Measurements from ENCODE around the gene GPR35.

GPR35 gene

DNA sequence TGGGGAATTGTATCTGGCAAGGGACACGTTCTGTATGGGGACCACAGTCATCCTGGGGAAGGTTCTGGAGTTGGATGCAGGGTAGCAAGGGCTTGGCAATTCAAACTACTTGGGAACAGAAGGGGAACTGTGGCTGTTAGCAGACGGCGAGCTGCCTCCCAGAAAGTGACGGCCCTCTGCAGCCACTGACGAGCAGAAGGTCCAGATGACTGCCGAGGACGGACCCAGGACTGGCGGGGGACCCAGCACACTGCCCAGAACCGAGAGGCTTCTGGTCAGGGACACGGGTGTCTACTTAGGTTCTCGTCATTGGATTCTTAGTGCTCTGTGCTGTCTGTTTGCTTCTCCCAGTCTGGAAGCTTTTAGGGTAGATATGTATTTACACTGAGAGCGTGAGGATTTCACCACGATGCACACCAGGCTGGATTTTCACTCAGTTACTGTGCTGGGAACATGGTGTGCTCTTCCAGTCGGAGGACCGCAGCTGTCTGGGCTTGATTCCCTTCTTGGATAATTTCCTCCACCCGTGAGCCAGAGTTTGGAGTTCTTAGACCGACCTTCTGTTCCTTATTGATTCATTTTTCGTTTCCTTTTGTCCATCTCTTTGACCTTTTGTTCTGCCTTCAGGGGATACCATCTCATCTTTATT is 13.4 kb downstream of the GPR35 start:
- no peak for DNase-seq (ENCODE audit: extremely low read depth, insufficient read length)
- Histone ChIP-seq H3K4me3 (replicated peaks; ENCODE audit: low read depth, low read length) (no peak overlapping the region), H3K27me3 (replicated peaks; ENCODE audit: control insufficient read depth, insufficient read depth, low read length) (no peaks in the 10 kb centered on the region), H3K36me3 (ENCODE audit: control insufficient read depth, insufficient read depth, low read length) (no peaks in the 10 kb centered on the region)
- TF ChIP-seq, protein P1, sequence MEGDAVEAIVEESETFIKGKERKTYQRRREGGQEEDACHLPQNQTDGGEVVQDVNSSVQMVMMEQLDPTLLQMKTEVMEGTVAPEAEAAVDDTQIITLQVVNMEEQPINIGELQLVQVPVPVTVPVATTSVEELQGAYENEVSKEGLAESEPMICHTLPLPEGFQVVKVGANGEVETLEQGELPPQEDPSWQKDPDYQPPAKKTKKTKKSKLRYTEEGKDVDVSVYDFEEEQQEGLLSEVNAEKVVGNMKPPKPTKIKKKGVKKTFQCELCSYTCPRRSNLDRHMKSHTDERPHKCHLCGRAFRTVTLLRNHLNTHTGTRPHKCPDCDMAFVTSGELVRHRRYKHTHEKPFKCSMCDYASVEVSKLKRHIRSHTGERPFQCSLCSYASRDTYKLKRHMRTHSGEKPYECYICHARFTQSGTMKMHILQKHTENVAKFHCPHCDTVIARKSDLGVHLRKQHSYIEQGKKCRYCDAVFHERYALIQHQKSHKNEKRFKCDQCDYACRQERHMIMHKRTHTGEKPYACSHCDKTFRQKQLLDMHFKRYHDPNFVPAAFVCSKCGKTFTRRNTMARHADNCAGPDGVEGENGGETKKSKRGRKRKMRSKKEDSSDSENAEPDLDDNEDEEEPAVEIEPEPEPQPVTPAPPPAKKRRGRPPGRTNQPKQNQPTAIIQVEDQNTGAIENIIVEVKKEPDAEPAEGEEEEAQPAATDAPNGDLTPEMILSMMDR (IDR thresholded peaks at IDR 0.05; ENCODE audit: insufficient read depth, low read length, poor library complexity, severe bottlenecking): no peak

GRCh38 chr2:240639566-240639965 is 14.3 kb downstream of the GPR35 start:
- DNase-seq (ENCODE audit: extremely low read depth, insufficient read length): no peak
- TF ChIP-seq, protein P1 (IDR thresholded peaks at IDR 0.05; ENCODE audit: insufficient read depth, low read length, poor library complexity, severe bottlenecking): no peak
- H3K4me3 ChIP-seq (replicated peaks; ENCODE audit: low read depth, low read length): no peak overlapping the region
- no peaks in the 10 kb centered on the region for H3K27me3 ChIP-seq (replicated peaks; ENCODE audit: control insufficient read depth, insufficient read depth, low read length)
- no peaks in the 10 kb centered on the region for H3K36me3 ChIP-seq (ENCODE audit: control insufficient read depth, insufficient read depth, low read length)

DNA sequence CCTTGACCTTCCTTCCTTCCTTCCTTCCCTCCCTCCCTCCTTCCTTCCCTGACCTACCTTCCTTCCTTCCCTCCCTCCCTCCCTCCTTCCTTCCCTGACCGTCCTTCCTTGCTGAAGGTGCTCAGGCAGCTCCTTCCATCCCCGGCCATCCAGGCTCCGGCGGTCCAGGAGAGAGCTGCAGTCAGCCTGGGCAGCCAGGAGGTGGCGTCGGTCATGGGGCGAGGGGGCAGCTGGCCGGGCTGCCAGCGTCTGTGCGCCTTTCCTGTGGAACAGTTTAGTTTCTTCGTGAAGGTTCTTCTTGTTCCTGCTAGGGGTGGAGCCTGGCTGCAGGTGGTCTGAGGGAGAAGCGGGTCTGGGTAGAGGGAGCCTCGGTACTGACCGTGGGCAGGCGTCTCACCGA is 15.7 kb downstream of the GPR35 start:
- Histone ChIP-seq H3K36me3 (ENCODE audit: control insufficient read depth, insufficient read depth, low read length) (no peaks in the 10 kb centered on the region), H3K27me3 (replicated peaks; ENCODE audit: control insufficient read depth, insufficient read depth, low read length) (no peaks in the 10 kb centered on the region), H3K4me3 (replicated peaks; ENCODE audit: low read depth, low read length) (no peak overlapping the region)
- TF ChIP-seq, protein P1 (IDR thresholded peaks at IDR 0.05; ENCODE audit: insufficient read depth, low read length, poor library complexity, severe bottlenecking): no peak
- DNase-seq (ENCODE audit: extremely low read depth, insufficient read length): no peak

- Histone ChIP-seq H3K27me3 (replicated peaks; ENCODE audit: control insufficient read depth, insufficient read depth, low read length) (no peaks in the 10 kb centered on the region), H3K4me3 (replicated peaks; ENCODE audit: low read depth, low read length) (no peak overlapping the region)
- TF ChIP-seq, protein P1 (IDR thresholded peaks at IDR 0.05; ENCODE audit: insufficient read depth, low read length, poor library complexity, severe bottlenecking): no peak
Measured at GRCh38 chr2:240642061-240642805, 17.0 kb downstream of the GPR35 start.

DNA sequence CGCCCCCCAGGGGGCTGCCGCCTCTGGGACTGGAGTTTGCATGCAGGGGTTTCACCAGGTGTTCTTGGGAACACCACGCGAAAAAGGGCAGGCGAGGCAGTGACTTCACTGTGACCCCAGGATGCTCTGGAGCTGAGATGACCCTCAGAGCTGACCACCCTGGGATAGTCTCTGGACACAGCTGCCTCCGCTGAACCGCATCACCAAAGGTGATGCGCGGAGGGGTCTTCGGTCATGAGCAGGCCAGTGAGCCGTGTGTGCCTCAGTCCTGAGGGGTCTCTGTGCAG is 17.5 kb downstream of the GPR35 start:
- H3K4me3 ChIP-seq (replicated peaks; ENCODE audit: low read depth, low read length): no peak overlapping the region
- no peak for DNase-seq (ENCODE audit: extremely low read depth, insufficient read length)
- no peaks in the 10 kb centered on the region for H3K36me3 ChIP-seq (ENCODE audit: control insufficient read depth, insufficient read depth, low read length)
- no peaks in the 10 kb centered on the region for H3K27me3 ChIP-seq (replicated peaks; ENCODE audit: control insufficient read depth, insufficient read depth, low read length)
- TF ChIP-seq, protein P1 (IDR thresholded peaks at IDR 0.05; ENCODE audit: insufficient read depth, low read length, poor library complexity, severe bottlenecking): no peak

More at GRCh38 chr2:240642061-240642805, 17.0 kb downstream of the GPR35 start:
- DNase-seq (ENCODE audit: extremely low read depth, insufficient read length): no peak
- H3K36me3 ChIP-seq (ENCODE audit: control insufficient read depth, insufficient read depth, low read length): no peaks in the 10 kb centered on the region
